ENCODE results near the gene ADGRD2.

ADGRD2 gene

GRCh38 chr9:124479371-124479770 lies 29.1 kb downstream of the ADGRD2 start:
- no peak for DNase-seq (ENCODE audit: extremely low read depth in 1 of 2, low read depth in 1 of 2)

- no peak for DNase-seq (ENCODE audit: extremely low read depth in 1 of 2, low read depth in 1 of 2)
Measured at GRCh38 chr9:124479947-124480620, 29.8 kb downstream of the ADGRD2 start.

- no peak for DNase-seq (ENCODE audit: extremely low read depth in 1 of 2, low read depth in 1 of 2)
Measured at GRCh38 chr9:124480621-124480981, 30.4 kb downstream of the ADGRD2 start.

GRCh38 chr9:124481115-124481514 lies 30.9 kb downstream of the ADGRD2 start:
- DNase-seq (ENCODE audit: extremely low read depth in 1 of 2, low read depth in 1 of 2) = no peak

GRCh38 chr9:124482431-124483031 lies 32.3 kb downstream of the ADGRD2 start:
- DNase-seq (ENCODE audit: extremely low read depth in 1 of 2, low read depth in 1 of 2) = no peak

GRCh38 chr9:124483481-124483880 lies 33.2 kb downstream of the ADGRD2 start:
- no peak for DNase-seq (ENCODE audit: extremely low read depth in 1 of 2, low read depth in 1 of 2)

GRCh38 chr9:124485201-124485600 lies 35.0 kb downstream of the ADGRD2 start:
- DNase-seq (ENCODE audit: extremely low read depth in 1 of 2, low read depth in 1 of 2) = no peak

- DNase-seq (ENCODE audit: extremely low read depth in 1 of 2, low read depth in 1 of 2) = no peak
Measured at GRCh38 chr9:124485936-124486335, 35.7 kb downstream of the ADGRD2 start.

GRCh38 chr9:124486778-124487259 lies 36.6 kb downstream of the ADGRD2 start:
- no peak for DNase-seq (ENCODE audit: extremely low read depth in 1 of 2, low read depth in 1 of 2)

- no peak for DNase-seq (ENCODE audit: extremely low read depth in 1 of 2, low read depth in 1 of 2)
Measured at GRCh38 chr9:124487260-124488182, 37.3 kb downstream of the ADGRD2 start.

GRCh38 chr9:124488641-124489210 lies 38.5 kb downstream of the ADGRD2 start:
- no peak for DNase-seq (ENCODE audit: extremely low read depth in 1 of 2, low read depth in 1 of 2)

- no peak for DNase-seq (ENCODE audit: extremely low read depth in 1 of 2, low read depth in 1 of 2)
Measured at GRCh38 chr9:124489222-124489621, 39.0 kb downstream of the ADGRD2 start.

GRCh38 chr9:124490004-124490403 lies 39.8 kb downstream of the ADGRD2 start:
- no peak for DNase-seq (ENCODE audit: extremely low read depth in 1 of 2, low read depth in 1 of 2)

- no peak for DNase-seq (ENCODE audit: extremely low read depth in 1 of 2, low read depth in 1 of 2)
Measured at GRCh38 chr9:124491049-124491975, 41.1 kb downstream of the ADGRD2 start.

- no peak for DNase-seq (ENCODE audit: extremely low read depth in 1 of 2, low read depth in 1 of 2)
Measured at GRCh38 chr9:124492818-124493217, 42.6 kb downstream of the ADGRD2 start.

- DNase-seq (ENCODE audit: extremely low read depth in 1 of 2, low read depth in 1 of 2) = no peak
Measured at GRCh38 chr9:124493218-124493617, 43.0 kb downstream of the ADGRD2 start.

GRCh38 chr9:124493794-124494479 lies 43.7 kb downstream of the ADGRD2 start:
- no peak for DNase-seq (ENCODE audit: extremely low read depth in 1 of 2, low read depth in 1 of 2)

GRCh38 chr9:124495126-124496074 lies 45.1 kb downstream of the ADGRD2 start:
- DNase-seq (ENCODE audit: extremely low read depth in 1 of 2, low read depth in 1 of 2) = no peak

- no peak for DNase-seq (ENCODE audit: extremely low read depth in 1 of 2, low read depth in 1 of 2)
Measured at GRCh38 chr9:124496075-124496449, 45.8 kb downstream of the ADGRD2 start.
